Measurements from ENCODE around the gene TMEM120B.

GRCh38 chr12:121798787-121799155, 86.2 kb downstream of the TMEM120B start:
- TF ChIP-seq, protein P1, sequence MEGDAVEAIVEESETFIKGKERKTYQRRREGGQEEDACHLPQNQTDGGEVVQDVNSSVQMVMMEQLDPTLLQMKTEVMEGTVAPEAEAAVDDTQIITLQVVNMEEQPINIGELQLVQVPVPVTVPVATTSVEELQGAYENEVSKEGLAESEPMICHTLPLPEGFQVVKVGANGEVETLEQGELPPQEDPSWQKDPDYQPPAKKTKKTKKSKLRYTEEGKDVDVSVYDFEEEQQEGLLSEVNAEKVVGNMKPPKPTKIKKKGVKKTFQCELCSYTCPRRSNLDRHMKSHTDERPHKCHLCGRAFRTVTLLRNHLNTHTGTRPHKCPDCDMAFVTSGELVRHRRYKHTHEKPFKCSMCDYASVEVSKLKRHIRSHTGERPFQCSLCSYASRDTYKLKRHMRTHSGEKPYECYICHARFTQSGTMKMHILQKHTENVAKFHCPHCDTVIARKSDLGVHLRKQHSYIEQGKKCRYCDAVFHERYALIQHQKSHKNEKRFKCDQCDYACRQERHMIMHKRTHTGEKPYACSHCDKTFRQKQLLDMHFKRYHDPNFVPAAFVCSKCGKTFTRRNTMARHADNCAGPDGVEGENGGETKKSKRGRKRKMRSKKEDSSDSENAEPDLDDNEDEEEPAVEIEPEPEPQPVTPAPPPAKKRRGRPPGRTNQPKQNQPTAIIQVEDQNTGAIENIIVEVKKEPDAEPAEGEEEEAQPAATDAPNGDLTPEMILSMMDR (IDR thresholded peaks at IDR 0.05) = no peak
- no peak for TF ChIP-seq POLR2A (IDR thresholded peaks at IDR 0.05)

All from body of pancreas (tissue), 4 donors.